GM18951 (cell line): ENCODE measurements around the gene SNTG2.
"Not testable (repeated sequence)": the region's sequence is repeated elsewhere in the genome, so short reads cannot be mapped to it uniquely, and the experiment has no call there.

Experiments
- POLR2A ChIP-seq: IDR thresholded peaks from 4 replicates; pipeline ENCODE4 v1.6.1; 2011; ENCODE audit warnings: mild to moderate bottlenecking; ENCODE audit not compliant: insufficient read length, insufficient read depth; ENCODE audit errors: extremely low read depth
- in situ Hi-C: fragments of 300-500 bp; cut with MboI; formaldehyde crosslinking; loops from one replicate; pipeline ENCODE4 v1.12.0; 2022; ENCODE audit warnings: low sequenced_read_pairs, mixed read lengths, inconsistent platforms; ENCODE audit not compliant: unreplicated experiment

The SNTG2 gene

DNA sequence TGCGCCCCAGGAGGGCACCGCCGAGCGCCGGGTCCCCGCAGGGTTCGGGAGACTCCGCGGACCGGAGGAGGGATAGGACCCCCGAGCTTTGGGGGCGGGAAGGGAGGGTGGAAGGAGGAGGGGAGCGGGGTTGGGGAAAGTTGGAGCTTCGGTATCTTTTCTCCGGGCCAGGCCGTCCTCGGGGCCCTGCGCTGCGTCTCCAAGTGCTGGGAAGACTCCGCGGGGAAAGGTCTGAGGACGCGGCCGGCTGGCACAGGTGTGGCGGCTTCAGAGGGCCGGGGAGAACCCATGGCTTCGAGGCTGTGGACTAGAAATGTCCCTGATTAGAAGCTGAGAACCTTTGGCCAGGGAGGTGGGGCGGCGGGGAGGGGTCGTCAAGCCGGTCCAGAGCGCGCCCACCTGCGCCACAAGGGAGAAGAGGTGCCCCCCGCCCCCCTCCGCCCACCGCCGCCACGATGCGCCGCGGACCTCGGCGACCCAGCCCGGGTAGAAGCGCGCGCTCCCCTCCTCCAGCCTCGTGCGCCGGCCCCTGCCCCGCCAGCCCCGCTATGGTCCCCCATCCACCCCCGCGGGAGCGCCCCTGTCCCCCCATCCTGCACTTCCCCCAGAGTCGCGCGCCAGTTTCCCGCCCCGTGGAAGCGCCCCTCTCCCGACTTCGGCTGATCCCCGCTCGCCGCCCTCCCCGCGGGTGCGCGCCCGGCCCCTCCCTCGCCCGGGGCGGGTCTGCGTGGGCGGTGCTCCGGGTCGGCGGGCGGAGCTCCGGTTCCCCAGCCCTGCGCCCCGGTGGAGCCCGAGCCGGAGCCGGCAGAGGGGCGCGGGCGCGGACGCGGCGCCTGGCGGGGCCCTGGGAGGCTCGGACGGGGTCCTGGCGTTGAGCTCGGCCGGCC lies at the start of gene SNTG2:
Gene SNTG2, plus strand, starts transcription at position 770 of the 887 bp plus-strand sequence. CDS start 148 bp downstream, outside the sequence.
- in situ Hi-C loops = no loop called here

DNA sequence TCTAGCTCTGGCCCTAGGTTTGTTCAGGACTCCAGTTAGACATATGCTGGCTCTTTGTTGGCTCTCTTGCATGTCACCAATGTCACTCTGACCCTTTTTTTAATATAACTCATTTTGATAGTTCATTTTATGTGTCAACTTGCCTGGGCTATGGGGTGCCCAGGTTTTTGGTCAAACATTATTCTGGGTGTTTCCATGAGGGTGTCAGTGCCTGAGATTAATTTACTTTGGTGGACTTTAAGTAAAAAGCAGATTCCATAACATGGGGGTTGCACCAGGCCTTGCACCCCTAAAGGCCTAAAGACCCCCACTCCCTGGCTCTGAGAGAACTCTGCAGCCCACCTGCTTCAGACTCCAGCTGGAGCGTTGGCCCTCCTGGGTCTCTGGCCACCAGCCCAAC lies 48.1 kb upstream of the SNTG2 start:
- in situ Hi-C loops = no loop called here
- no peak for TF ChIP-seq POLR2A

More for the DNA sequence above, at the start of gene SNTG2:
- no peak for TF ChIP-seq POLR2A

DNA sequence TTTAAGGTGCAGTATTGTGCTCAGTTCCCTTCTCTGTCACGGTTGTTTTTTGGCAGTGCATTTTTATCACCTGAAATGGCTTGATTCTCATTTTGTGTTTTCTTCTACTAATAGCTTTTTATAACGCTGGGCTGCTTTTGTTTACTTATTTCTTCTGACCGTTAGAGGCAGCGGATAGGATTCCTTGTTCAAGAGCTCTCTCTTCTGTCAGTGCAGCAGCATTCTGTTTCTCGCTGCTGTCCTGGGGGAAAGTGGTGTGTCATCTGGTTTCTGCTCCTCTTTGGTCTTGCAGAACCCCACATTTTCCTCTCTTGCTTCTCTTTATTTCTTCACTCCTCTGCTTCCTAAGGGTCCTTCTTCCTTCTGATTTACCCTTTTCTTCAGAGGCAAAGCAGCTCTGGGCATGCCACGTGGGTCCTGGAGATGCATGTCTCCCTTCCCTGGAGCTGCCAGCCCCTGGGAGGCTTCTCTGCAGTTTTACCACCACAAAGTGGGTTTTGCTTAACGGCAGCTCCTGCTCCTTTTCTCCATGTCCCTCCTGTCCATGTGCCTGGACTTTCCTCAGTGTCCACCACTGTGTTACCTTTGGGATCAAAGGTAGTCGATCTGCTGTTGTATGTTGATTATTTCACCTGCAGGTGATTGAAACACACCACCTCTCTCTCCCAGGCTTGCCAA lies 47.3 kb upstream of the SNTG2 start:
- no peak for TF ChIP-seq POLR2A
- in situ Hi-C loops = no loop called here

DNA sequence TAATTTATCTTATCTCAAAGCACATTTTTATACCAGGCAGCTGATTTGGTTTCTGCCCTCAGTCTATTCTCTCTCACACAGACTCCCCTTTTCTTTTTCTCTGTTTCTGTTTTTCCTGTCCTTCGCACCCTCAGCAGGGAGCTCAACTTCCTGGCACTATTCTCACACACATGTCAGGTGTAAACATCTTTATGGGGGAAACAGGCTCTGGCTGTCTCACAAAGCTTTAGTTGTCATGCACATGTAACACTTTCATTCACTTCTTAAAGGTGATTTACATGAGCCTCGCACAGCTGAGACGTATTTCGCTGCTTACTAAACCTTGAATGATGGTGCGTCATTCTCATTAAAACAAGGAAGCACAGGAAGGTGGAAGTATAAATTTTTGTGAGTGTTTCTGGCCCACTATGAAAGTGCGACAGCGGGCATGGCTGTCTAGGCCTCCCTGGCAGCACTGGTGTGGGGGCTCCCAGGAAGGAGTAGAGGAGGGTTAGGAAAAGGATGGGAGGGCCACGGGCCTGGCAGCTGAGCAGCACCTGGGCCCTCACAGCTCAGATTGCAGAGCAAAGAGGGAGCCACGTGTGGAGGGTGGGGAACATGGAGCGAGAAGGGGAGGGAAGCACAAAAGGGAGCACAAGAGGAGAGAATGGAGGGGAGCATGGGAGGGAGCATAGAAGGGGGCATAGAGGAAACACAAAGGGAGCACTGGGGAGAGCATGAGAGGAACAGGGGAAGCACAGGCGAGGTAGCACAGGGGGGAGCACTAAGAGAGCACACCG lies 46.2 kb upstream of the SNTG2 start:
- no peak for TF ChIP-seq POLR2A
- in situ Hi-C loops = no loop called here

DNA sequence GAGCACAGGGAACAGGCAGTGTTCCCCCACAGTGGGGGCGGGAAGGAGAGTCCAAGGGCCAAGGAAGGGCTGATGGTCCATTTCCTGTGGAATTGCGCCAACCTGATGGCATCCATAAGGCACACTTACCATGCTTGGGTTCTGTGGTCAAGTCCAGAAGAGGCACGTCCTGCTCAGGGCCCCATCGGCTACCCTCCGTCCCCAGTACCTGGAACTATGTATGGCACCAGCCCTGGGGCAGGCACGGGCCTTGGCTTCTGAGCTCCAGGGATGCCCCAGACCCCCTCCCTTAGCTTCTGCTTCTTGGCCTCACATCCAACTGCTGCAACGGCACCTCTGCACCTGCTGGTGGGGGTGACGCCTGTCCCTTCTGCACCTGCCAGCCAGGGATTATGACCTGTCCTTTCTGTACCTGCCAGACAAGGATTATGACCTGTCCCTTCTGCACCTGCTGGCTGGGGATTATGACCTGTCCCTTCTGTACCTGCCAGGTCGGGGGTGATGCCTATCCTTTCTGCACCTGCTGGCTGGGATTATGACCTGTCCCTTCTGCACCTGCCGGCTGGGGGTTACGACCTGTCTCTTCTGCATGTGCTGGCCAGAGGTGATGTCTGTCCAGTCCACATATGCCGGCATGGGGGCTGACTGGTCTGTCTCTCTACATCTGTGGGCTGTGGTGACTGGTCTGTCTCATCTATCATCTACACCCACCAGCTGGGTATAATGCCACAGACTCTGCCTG lies 45.4 kb upstream of the SNTG2 start:
- TF ChIP-seq POLR2A = no peak
- in situ Hi-C loops = no loop called here

DNA sequence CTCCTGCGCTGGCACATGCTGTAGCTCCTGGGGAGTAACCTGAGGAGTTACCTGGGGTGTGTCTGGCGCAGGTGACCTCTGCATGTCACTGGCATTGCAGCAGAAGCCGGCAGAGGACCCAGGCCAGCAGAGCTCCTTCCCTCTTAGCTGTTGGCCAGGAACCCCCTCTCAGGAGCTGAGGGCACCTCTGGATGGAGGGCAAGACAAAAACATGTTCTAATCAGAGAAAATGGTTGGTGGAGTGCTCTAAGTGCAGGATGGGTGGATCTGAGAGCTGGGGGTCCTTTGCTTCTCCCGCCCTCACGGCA lies 44.9 kb upstream of the SNTG2 start:
- in situ Hi-C loops = no loop called here
- TF ChIP-seq POLR2A = no peak

DNA sequence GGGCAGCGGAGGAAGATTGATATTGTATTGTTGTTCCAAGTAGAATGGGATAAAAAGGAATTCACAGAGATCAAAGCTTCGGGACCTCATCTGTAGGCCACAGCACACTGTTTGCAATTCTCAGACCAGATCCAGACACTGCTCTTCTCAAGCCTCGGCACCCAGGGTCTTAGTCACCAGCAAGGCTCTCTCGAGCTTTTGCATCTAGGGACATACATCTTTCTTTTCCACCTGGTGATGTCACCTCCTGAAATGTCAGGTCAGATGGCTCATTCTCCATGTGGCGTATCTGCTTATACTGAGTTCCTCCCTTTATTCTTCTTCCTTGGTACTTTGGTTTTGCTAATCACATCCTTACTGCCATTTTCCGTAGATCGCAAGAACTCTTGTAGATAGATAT lies 42.9 kb upstream of the SNTG2 start:
- in situ Hi-C loops = no loop called here

DNA sequence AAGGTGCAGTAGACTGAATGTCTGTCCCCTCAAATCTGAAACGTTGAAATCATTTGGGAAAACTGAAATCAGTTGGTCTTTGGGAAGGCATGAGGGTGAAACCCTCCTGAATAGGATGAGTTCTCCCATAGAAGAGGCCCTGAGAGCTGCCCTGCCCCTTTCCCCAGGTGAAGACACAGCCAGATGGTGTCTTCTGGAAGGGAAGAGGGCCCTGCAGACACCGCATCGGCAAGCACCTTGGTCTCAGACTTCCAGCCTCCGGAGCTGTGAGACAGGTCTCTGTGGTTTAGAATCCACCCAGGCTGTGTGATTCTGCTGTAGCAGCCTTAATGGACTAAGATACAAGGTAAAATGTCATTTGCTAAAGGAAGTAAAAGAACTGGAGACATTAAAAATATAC lies 42.1 kb upstream of the SNTG2 start:
- in situ Hi-C loops = no loop called here
- TF ChIP-seq POLR2A = no peak

More for the DNA sequence above, 42.9 kb upstream of the SNTG2 start:
- no peak for TF ChIP-seq POLR2A

DNA sequence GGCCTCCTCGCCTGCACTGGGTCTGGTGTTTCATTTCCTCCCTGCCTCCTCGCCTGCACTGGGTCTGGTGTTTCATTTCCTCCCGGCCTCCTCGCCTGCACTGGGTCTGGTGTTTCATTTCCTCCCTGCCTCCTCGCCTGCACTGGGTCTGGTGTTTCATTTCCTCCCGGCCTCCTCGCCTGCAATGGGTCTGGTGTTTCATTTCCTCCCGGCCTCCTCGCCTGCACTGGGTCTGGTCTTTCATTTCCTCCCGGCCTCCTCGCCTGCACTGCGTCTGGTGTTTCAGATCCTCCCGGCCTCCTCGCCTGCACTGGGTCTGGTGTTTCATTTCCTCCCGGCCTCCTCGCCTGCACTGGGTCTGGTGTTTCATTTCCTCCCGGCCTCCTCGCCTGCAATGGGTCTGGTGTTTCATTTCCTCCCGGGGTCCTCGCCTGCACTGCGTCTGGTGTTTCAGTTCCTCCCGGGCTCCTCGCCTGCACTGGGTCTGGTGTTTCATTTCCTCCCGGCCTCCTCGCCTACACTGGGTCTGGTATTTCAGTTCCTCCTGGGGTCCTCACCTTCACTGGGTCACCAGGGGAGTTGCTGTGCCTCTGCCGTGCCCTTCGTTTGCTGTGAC lies 40.8 kb upstream of the SNTG2 start:
- in situ Hi-C loops = not testable (repeated sequence)

DNA sequence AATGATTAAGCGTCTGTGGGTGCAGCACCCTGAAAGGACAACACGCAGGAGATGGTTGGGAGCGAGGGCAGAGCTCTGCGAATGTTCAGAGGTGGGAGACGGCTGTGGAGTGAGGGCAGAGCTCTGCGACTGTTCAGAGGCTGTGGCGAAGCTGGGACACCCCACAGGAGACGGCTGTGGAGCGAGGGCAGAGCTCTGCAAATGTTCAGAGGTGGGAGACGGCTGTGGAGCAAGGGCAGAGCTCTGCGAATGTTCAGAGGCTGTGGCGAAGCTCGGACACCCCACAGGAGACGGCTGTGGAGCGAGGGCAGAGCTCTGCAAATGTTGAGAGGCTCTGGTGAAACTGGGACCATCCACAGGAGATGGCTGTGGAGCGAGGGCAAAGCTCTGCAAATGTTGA lies 40.0 kb upstream of the SNTG2 start:
- in situ Hi-C loops = no loop called here
- no peak for TF ChIP-seq POLR2A

DNA sequence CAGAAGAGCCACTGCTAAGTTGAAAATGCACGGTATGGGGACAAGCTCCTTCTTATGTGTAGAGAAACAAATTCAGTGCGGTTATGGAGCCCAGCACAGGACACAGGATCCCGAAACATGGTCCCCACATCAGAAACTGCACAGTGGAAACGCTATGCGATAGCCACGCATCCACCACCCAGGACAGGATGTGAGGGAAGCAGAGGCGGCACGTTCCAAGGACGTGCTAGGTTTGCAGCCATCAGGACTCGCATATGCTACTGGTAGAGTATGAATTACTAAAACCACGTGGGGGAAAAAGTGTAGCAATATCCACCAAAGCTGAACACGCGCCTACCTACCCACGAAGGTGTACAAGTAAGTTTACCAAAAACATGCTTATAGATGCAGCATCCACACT lies 34.7 kb upstream of the SNTG2 start:
- in situ Hi-C loops = no loop called here
- TF ChIP-seq POLR2A = no peak

DNA sequence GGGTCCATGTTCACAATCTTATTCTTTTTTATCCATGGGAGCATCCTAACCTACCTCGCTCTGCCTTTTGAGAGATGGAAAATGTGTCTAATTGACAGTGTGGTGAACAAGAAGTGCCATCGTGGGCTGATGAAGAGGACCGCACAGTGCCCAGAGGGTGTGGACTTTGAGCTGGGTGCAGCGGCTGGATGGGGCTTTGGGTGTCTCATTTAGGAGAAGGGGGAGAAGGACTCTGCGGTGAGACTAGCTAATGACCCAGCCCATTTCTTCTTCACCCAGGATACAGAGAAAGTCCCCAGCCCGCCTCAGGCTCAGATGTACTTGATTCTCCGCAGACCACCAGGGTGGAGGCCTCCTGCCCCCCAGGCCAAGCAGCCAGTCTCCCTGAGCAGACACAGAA lies 33.7 kb upstream of the SNTG2 start:
- in situ Hi-C loops = no loop called here
- no peak for TF ChIP-seq POLR2A
